DMS 273 (cell line): ENCODE data around the gene TNPO3.
"Not testable (repeated sequence)": the region's sequence is repeated elsewhere in the genome, so short reads cannot be mapped to it uniquely, and the experiment has no call there.

Experiments
- DNase-seq: peaks from one replicate; lab custom pipeline; 2025; ENCODE audit not compliant: unreplicated experiment; lab: John Stamatoyannopoulos, UW

The TNPO3 gene

DNA sequence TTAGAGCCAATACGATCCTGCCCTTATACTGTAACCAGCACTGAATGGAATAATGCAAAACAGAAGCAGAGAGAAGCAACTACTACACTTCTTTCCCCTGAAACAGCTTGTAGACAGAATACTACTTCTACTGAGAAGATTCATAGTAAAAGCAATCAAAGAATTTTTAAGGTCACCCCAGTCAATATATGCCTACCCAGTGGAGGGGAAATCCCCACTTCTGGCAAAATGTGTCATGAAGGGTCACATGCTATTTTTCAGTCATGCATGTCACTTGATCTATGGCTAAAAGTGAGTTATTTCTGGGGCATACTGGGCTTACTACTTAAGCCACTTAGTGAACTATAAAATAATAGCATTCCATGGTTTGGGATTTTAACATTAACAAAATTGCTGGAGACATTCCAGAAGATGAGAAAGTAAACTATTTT, 91.6 kb downstream of the TNPO3 start:
- no peak for DNase-seq

DNA sequence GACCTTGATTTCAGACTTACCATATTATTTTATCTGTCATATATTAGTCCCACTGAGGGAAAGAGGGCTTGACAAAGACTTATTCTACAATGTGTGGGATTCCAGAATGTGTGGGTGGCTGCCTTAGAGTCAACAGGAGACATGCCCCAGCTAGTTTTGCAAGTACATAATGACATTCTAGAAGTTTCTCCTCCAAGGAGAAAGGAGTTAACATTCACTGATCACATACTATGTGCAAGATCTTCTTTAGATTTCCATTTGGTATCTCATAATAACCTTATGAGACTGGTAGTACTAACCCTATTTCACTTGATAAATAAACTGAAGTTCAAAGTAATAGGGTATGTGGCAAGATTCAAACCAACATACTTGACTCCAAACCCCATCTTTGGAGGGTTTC, 92.0 kb downstream of the TNPO3 start:
- DNase-seq = no peak

DNA sequence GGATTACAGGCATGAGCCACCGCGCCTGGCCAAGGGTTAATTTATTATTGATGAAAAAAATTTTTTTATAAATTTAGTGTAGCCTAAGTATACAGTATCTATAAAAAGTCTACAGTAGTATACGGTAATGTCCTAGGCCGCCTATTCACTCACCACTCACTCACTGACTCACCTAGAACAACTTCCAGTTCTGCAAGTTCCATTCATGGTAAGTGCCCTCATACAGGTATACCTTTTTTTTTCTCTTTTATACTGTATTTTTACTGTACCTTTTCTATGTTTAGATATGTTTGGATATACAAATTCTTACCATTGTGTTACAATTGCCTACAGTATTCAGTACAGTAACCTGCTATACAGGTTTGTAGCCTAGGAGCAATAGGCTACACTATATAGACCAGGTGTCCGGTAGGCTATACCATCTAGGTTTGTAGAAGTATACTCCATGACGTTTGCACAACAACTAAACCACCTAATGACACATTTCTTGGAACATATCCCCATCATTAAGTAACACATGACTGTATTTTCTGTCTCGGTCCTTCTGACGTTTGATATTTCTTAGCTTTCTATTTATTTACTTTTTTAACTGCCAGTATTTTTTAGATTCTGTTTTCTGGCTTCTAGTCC, 93.8 kb downstream of the TNPO3 start:
- DNase-seq = no peak

DNA sequence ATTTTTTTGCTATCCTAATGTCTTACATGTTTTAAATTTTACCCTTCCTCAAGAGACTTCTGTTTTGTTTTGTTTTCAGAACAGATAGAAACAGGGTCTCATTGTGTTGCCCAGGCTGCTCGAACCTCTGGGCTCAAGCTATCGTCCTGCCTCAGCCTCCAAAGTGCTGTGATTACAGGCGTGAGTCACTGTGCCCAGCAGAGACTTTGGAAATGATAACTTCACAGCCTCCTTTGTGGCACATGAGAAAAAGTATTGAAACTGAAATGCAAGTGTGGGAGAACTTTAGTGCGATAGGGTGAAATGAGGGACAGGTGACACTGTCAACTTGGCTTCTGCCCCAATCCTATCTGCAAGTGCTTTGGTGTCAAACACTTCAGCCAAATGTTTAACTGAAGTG, 95.6 kb downstream of the TNPO3 start:
- no peak for DNase-seq

DNA sequence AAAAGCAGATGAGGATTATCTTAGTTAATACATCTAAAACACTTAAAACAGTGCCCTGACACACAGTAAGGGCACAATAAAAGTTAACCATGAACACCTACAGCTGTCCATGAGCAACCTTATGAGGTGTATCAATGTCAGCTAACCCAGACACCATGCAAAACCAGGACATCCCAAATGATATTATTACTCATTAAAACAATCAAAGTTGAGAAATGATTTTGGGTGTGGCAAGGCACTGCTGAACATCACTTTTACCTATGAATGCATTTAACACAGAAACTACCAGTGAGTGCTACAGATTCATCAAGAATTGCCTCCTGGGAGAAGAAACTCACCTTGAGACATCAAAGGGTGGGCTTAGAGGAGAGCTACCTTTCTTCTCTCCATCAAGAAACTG, 98.9 kb downstream of the TNPO3 start:
- DNase-seq = no peak

DNA sequence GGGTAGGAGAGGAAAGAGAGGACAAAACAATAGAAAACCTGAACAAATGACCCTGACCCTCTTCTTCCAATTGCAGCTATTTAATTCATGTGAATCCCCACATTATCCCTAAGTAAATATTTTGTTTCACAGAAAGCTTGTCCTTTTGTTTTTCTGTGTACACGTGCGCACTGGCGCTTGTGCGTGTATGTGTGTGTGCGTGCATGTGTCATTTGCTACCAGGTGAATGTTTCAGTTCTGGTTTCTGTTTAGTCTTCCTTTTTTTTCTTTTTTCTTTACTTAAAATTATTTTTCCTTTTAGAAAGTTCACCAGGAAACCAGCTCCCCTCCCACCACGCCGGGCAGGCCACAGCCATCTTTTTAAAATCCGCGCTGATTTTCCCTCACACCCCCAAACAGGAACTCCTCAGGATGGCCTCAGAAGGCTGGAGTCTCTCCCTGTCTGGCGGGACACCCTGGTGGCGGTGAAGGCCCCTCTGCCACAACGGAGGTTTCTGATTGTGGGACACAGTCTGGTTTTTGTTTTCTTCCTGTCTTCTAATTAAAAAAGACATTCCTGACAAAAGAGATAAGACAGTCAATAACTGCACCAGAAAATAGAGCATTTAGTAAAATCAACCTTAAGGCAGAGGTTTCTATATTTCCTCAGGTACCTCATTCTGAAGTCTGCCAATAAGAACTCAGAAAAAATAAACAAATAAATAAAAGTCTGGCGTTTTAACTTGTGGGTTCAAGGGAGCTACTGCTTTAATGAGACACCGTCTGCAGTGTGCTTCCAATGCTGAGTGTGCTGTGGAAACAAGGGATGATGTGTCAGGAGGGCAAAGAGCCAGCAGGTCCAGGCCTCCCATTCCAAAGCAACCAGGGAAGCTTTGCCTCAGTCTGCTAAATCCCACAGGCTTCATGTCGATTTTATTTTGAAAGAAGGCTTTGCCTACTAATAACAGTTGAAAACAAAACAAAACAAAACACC, 99.8 kb downstream of the TNPO3 start:
- DNase-seq = no peak

DNA sequence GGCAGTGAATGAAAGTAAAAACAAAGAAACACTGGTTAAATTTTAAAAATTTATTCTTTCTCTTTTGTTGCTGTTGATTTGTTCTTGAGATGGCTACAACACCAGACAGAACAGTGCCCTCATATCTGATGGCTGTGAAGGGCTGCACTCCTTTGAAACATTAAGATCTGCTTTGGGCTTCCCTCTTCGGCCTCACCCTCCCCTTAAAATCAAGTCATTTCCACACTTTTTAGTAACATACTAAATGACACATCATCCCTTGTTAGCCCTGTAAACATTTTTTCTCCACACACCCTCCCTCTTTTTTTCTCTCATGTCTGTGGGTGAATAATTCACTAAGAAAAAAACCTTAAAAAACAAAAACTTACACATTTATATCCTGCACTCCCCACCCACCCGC, 100.8 kb downstream of the TNPO3 start:
- DNase-seq = no peak

DNA sequence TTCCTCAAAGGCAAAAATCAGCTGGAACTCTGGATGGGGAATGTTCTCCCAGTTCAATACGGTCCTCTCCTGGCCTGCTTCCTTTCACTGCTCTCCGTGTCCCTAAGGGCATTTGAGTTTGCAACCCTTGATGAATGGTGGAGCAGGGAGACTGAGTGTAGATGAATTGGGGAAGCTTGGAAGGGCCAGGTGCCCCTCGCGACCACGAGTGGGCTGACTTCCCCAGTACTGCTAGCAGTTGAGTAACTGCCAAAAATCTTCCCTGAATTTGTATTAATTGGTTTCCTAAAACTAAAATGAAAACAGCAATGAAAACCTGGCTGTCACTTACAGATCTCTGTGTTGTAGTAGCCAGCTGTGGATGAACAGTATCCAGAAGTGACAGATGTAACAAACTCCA, 103.6 kb downstream of the TNPO3 start:
- no peak for DNase-seq

DNA sequence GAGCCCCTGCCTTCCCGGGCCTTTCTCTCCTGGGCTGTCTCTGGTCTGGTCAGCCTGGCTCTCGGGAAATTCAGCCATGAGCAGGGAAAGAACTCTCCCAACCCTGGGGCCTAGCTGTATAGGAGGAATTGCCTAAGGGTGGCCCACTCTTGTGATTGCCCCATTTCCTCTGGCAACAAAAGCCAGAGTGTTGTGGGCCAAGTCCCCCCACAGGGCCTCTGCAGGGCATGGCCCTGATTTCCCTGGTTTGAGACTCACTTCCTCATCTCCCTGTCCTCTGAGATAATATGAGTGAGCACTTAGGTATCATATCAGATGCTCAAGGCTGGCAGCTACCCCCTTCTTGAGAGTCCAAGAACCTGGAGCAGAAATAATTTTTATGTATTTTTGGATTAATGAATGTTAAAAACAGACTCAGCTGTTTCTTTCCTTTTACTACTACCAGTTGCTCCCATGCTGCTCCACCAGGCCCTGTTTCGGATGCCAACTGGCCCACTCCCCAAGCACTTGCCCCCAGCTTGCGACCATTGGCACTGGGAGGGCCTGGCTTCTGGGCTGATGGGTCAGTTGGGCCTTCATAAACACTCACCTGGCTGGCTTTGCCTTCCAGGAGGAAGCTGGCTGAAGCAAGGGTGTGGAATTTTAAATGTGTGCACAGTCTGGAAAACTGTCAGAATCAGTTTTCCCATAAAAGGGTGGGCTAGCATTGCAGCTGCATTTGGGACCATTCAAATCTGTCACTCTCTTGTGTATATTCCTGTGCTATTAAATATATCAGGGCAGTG, 105.7 kb downstream of the TNPO3 start:
- no peak for DNase-seq

DNA sequence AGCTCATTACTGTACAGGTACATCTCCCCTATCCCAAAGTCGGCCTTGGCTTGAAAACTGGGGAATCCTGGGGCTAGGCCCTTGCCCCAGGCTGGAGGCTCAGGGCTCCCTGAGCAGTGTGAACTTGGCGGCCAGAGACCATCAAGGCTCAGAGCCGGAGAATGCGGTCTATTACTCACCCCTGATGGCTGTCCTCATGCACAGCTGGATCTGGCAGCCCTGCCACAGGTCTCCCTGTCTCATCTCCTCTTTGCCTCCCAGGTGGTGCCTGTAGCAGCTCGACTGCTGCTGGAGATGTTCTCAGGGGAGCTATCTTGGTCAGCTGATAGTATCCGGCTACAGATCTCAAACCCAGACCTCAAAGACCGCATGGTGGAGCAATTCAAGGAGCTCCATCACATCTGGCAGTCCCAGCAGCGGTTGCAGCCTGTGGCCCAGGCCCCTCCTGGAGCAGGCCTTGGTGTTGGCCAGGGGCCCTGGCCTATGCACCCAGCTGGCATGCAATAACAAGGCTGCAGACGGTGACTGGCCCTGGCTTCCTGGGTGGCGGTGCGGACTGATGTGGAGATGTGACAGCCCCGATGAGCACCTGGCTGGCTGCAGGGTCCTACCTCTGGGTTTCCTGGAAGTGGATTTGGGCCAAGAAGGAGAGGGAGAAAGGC, 106.5 kb downstream of the TNPO3 start:
- no peak for DNase-seq

DNA sequence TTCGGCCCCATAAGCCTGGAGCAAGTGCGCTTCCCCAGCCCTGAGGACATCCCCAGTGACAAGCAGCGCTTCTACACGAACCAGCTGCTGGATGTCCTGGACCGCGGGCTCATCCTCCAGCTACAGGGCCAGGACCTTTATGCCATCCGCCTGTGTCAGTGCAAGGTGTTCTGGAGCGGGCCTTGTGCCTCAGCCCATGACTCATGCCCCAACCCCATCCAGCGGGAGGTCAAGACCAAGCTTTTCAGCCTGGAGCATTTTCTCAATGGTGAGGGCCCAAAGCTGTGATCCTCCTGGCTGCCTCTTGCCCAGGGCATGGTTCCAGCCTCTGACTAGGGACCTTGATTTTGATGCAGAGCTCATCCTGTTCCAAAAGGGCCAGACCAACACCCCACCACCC, 107.1 kb downstream of the TNPO3 start:
- DNase-seq = no peak

DNA sequence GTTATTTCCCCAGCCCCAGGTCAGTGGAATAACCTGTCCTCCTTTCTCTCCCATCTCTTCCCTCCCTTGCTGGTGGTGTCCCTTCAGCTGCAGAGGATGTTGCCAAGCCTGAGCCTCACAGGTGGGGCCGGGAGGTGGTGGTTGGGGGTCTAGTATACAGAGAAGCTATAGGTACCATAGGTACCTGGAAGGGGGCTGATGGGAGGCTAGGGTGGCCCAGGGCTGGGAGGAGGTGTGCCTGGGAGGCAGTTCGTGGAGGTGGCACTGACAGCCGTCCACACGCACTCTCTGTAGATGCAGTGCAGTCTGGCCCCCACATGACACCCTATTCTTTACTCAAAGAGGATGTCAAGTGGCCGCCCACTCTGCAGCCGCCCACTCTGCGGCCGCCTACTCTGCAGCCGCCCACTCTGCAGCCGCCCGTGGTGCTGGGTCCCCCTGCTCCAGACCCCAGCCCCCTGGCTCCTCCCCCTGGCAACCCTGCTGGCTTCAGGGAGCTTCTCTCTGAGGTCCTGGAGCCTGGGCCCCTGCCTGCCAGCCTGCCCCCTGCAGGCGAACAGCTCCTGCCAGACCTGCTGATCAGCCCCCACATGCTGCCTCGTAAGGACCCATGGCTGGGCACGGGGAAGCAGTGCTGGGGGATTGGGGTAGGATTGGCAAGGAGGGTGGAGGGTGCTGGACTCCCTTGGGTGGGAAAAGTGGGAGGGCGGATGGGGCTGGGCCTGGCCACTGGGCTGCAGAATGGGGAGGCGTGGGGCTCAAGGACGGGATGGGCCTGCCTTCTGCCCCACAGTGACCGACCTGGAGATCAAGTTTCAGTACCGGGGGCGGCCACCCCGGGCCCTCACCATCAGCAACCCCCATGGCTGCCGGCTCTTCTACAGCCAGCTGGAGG, 107.7 kb downstream of the TNPO3 start:
- DNase-seq = peak; percentile 56

DNA sequence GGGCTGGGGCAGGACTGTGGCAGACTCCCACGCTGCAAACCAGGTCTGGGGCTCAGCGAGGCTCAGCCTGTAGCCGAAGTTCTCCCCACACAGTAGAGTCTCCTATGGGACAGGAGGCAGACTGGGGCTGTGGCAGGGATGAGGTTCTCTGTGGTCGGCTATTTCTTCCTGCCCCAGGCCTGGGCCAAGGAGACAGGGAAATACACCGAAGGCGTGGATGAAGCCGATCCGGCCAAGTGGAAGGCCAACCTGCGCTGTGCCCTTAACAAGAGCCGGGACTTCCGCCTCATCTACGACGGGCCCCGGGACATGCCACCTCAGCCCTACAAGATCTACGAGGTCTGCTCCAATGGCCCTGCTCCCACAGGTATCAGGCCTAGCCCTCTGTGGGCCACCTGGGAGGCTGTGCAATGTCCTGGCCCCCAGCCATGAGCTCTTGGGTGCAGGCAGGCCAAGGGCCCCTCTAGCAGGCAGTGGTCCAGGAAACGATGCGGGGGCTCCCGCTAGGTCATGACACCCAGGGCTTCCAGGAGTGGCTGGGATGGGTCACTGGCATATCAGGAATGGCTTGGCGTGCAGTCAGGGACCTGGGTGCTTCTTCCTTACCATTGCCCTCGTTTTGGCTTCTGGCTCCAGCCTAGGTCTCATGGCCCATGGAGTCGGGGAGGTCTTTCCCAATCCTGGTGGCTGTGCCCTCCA, 109.1 kb downstream of the TNPO3 start:
- no peak for DNase-seq

DNA sequence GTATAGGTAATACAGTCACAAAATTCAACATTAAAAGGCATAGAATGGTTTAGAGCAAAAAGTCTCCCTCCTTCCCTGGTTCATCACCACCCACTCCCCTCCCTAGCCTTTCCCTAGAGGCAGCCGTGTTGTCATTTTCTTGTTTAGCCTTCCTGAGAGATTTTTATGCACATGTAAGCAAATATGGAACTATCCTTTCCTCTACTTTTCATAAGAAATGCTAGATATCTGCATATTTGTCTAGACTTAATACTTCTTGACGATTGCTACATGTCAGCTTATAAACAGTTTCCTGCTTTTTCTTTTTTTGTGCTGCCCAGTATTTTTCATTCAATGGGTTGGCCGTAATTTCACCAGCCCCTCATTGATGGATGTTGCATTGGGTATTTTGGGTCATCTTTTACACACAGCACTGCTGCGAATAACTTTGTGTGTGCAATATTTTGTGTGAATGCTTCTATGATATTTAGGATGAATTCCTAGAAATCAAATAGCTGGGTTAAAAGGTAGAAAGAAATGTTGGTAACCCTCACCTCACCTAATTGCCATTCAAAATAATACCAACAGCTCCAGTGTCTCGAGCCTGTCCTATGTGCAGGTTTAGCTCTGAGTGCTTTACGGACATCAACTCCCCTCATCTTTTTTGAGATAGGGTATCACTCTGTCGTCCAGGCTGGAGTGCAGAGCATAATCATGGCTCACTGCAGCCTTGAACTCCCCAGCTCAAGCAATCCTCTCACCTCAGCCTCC, 110.2 kb downstream of the TNPO3 start:
- no peak for DNase-seq

DNA sequence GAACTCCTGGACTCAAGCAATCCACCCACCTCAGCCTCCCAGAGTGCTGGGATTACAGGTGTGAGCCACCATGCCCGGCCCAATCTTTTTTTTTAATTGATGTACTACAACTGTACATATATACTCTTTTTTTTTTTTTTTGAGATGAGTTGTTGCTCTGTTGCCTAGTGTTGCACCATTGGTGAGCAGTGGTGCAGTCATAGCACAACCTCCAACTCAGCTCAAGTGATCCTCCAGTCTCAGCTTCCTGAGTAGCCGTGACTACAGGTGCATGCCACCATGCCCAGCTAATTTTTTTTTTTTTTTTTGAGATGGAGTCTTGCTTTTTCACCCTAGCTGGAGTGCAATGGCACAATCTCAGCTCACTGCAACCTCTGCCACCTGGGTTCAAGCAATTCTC, 111.7 kb downstream of the TNPO3 start:
- not testable (repeated sequence) for DNase-seq

DNA sequence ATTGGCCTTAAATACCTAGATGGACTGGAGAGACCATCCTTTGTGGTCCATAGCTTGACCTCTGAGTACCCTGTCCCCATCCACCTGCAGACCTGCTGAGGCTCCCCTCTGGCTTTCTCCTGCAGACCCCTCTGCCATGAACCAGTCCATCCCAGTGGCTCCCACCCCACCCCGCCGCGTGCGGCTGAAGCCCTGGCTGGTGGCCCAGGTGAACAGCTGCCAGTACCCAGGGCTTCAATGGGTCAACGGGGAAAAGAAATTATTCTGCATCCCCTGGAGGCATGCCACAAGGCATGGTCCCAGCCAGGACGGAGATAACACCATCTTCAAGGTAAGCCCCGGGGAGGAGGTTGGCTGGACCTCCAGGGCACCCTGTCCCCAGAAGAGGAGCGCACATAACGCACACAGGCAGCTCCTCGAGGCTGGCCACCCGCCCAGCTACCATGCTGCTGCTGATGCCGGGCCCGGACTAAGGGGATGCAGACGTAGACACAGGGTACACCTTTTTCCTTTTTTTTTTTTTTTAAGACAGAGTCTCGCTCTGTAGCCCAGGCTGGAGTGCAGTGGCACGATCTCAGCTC, 112.9 kb downstream of the TNPO3 start:
- DNase-seq = peak; percentile 74

DNA sequence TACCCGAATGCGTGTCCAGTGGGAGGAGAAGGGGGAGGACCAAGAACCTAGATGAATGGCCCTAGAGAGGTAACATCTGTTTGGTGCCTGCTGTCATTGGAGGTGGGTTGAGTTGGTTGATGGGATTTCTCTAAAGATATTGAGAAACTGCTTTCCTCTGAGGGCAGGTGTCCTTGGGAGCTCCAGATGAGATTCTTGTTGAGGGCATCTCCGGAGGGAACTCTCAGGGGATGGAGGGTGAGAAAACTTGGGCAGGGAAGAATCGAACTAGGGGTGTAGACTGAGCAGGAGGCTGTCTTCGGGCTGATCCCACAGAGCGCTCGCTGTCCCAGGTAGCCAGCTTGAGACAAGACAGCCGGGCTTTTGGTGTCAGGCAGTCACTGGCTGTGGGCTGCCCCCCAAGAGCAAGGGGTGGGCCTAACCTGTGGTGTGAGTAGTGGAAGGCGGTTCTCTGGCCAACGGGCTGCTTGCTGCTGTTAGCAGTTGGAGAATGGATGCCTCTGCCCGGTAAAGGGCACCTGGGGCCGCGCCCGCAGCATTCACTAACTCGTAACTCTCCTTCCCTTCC, 113.5 kb downstream of the TNPO3 start:
- DNase-seq = peak; percentile 49
